Tibial nerve (tissue), 4 donors: ENCODE results near the gene C5AR2. TPM values are rescaled to one million over a fixed set of nuclear protein-coding genes. Genes with fewer than 3 reads are reported as not detected.
A peak's percentile ranks its signal among the peaks of the same experiment; 100 is the strongest.
"Not testable (repeated sequence)": the region's sequence is repeated elsewhere in the genome, so short reads cannot be mapped to it uniquely, and the experiment has no call there.

ENCODE experiments used
- DNase-seq, 2 donors: peaks; one replicate each; pipeline ENCODE4 v3.0.0-alpha.2; 2019; ENCODE audit warnings: low spot score in 2 of 2
- H3K27ac ChIP-seq, 4 donors: fragments of 200-600 bp; sonication (generic) in 3 of 4; one replicate each; pipeline ENCODE4 v1.5.1; 2017 to 2019; ENCODE audit warnings: mild to moderate bottlenecking in 1 of 4
- H3K27me3 ChIP-seq, 2 donors: fragments of 200-600 bp; sonication (generic) in 1 of 2; one replicate each; pipeline versions ENCODE4 v1.5.1 to v1.6.0; 2017 to 2019
- H3K36me3 ChIP-seq, 3 donors: fragments of 200-600 bp; sonication (generic); one replicate each; pipeline ENCODE4 v1.5.1; 2018 to 2019
- H3K4me1 ChIP-seq, 4 donors: fragments of 200-600 bp; sonication (generic) in 3 of 4; one replicate each; pipeline ENCODE4 v1.5.1; 2017 to 2019
- H3K4me3 ChIP-seq, 4 donors: fragments of 200-600 bp; sonication (generic) in 3 of 4; one replicate each; pipeline ENCODE4 v1.5.1; 2017 to 2019; ENCODE audit warnings: mild to moderate bottlenecking in 1 of 4, moderate library complexity in 1 of 4
- H3K9me3 ChIP-seq, 4 donors: fragments of 200-600 bp; sonication (generic) in 3 of 4; one replicate each; pipeline ENCODE4 v1.5.1; 2017 to 2019
- CTCF ChIP-seq, 5 experiments: fragments of 200-600 bp in 3 of 5; fragments of 450-650 bp in 2 of 5; sonication (generic) in 3 of 5; IDR thresholded peaks; one replicate each; pipeline ENCODE4 v1.5.1; 2016 to 2019; ENCODE audit warnings: antibody characterized with exemption in 5 of 5, mild to moderate bottlenecking in 3 of 5, moderate library complexity in 2 of 5
- EP300 ChIP-seq, 2 donors: sonication (generic); formaldehyde crosslinking; IDR thresholded peaks; one replicate each; pipeline ENCODE4 v1.6.1; 2017; ENCODE audit warnings: antibody characterized with exemption in 2 of 2, mild to moderate bottlenecking in 1 of 2
- POLR2A ChIP-seq, 2 donors: fragments of 450-650 bp; IDR thresholded peaks; one replicate each; pipeline ENCODE4 v1.6.1; 2017; ENCODE audit warnings: antibody characterized with exemption in 2 of 2, mild to moderate bottlenecking in 2 of 2, moderate library complexity in 2 of 2
- WGBS, 2 donors: methylation state at CpG; one replicate each; pipeline ENCODE4 v1.1.5; 2018; 5-methylcytosine and 5-hydroxymethylcytosine counted together
- total RNA-seq, 4 donors: library from RNA; depleted of rRNA; stranded (reverse); fragments of >200 nt; gene quantifications; one replicate each; pipeline ENCODE4 v1.1.0, GENCODE V29; 2016

The C5AR2 gene
- total RNA-seq, 4 donors from 2014 or later, result 1.5 to 11.0 (median 4.7) TPM

- Histone ChIP-seq H3K27ac (peak overlapping the region in 3 of 4 donors; percentile 19 to 72 (median 20)), H3K9me3 (no peaks in the 10 kb centered on the region), H3K4me3 (peak overlapping the region in 1 of 4 donors; percentile 26), H3K4me1 (peaks cover 0 to 5% (median 0%) of the 10 kb centered on the region in 4 donors), H3K36me3 (no peaks in the 10 kb centered on the region), H3K27me3 (no peaks in the 10 kb centered on the region)
- WGBS, 2 donors, result 70 to 77% methylated on average over 6 of the region's 6 CpGs
- no peak for DNase-seq
- TF ChIP-seq POLR2A (IDR thresholded peaks at IDR 0.05) (no peak), CTCF (IDR thresholded peaks at IDR 0.05) (no peak), EP300 (IDR thresholded peaks at IDR 0.05) (no peak)
Measured at GRCh38 chr19:47331490-47331889, 485 bp upstream of the C5AR2 start.

- not testable (repeated sequence) for H3K27me3 ChIP-seq, H3K36me3 ChIP-seq, H3K9me3 ChIP-seq, H3K4me1 ChIP-seq
- WGBS, 2 donors, result 73 to 74% methylated on average over 18 of the region's 18 CpGs
- Histone ChIP-seq H3K4me3 (peak overlapping the region in 1 of 4 donors; percentile 29), H3K27ac (peak overlapping the region in 1 of 4 donors; percentile 0)
- peak; percentile 32 to 63 for DNase-seq
- peak in 1 of 2 donors; percentile 59 for TF ChIP-seq EP300 (IDR thresholded peaks at IDR 0.05)
Measured at GRCh38 chr19:47336765-47337718, 5.1 kb downstream of the C5AR2 start.

GRCh38 chr19:47339196-47339880 is 7.4 kb downstream of the C5AR2 start:
- Histone ChIP-seq H3K4me1 (no peaks in the 10 kb centered on the region), H3K27ac (no peak overlapping the region), H3K9me3 (no peaks in the 10 kb centered on the region), H3K27me3 (no peaks in the 10 kb centered on the region), H3K4me3 (no peak overlapping the region), H3K36me3 (no peaks in the 10 kb centered on the region)
- WGBS, 2 donors, result 78 to 82% methylated on average over 10 of the region's 10 CpGs
- no peak for TF ChIP-seq EP300 (IDR thresholded peaks at IDR 0.05)
- DNase-seq, result no peak

- DNase-seq, result no peak
Measured at GRCh38 chr19:47340477-47341208, 8.7 kb downstream of the C5AR2 start.

GRCh38 chr19:47341734-47342133 is 9.8 kb downstream of the C5AR2 start:
- Histone ChIP-seq H3K4me1 (no peaks in the 10 kb centered on the region), H3K27me3 (no peaks in the 10 kb centered on the region), H3K4me3 (no peak overlapping the region), H3K9me3 (no peaks in the 10 kb centered on the region), H3K27ac (no peak overlapping the region), H3K36me3 (no peaks in the 10 kb centered on the region)
- 86 to 95% methylated on average over 4 of the region's 4 CpGs for WGBS, 2 donors
- no peak for DNase-seq
- TF ChIP-seq EP300 (IDR thresholded peaks at IDR 0.05) (no peak), POLR2A (IDR thresholded peaks at IDR 0.05) (no peak), CTCF (IDR thresholded peaks at IDR 0.05) (no peak)

More at GRCh38 chr19:47340477-47341208, 8.7 kb downstream of the C5AR2 start:
- H3K27ac ChIP-seq, result no peak overlapping the region
- no peak for TF ChIP-seq POLR2A (IDR thresholded peaks at IDR 0.05)
- no peak for TF ChIP-seq CTCF (IDR thresholded peaks at IDR 0.05)
- TF ChIP-seq EP300 (IDR thresholded peaks at IDR 0.05), result no peak
- no peaks in the 10 kb centered on the region for H3K27me3 ChIP-seq
- H3K36me3 ChIP-seq, result no peaks in the 10 kb centered on the region
- H3K9me3 ChIP-seq, result no peaks in the 10 kb centered on the region
- no peaks in the 10 kb centered on the region for H3K4me1 ChIP-seq
- H3K4me3 ChIP-seq, result no peak overlapping the region
- 88 to 95% methylated on average over 15 to 29 of the region's 29 CpGs for WGBS, 2 donors
